Smooth muscle cell (in vitro differentiated cells): ENCODE measurements around the gene SWAP70. TPM values are rescaled to one million over a fixed set of nuclear protein-coding genes. Genes with fewer than 3 reads are reported as not detected.

Experiments used
- DNase-seq: peaks from one replicate; lab custom pipeline; 2025; ENCODE audit not compliant: unreplicated experiment; lab: John Stamatoyannopoulos, UW
- H2AFZ ChIP-seq: fragments of 200-600 bp; sonication (generic); 2 replicates; pipeline ENCODE4 v1.6.0; 2016; ENCODE audit warnings: antibody characterized with exemption, low read depth, mild to moderate bottlenecking
- H3F3A ChIP-seq: fragments of 200-600 bp; sonication (generic); 2 replicates; pipeline ENCODE4 v1.6.0; 2017; ENCODE audit warnings: antibody characterized with exemption, low read depth
- H3K27ac ChIP-seq: fragments of 200-600 bp; sonication (generic); 2 replicates; pipeline ENCODE4 v1.5.1; 2016; ENCODE audit warnings: low read depth, mild to moderate bottlenecking
- H3K27me3 ChIP-seq: fragments of 200-600 bp; sonication (generic); 2 replicates; pipeline ENCODE4 v1.6.1; 2016; ENCODE audit warnings: low read depth, mild to moderate bottlenecking
- H3K36me3 ChIP-seq: fragments of 200-600 bp; sonication (generic); 2 replicates; pipeline ENCODE4 v1.5.1; 2016; ENCODE audit warnings: low read depth
- H3K4me1 ChIP-seq: fragments of 200-600 bp; sonication (generic); 2 replicates; pipeline ENCODE4 v1.5.1; 2016; ENCODE audit warnings: low read depth
- H3K4me2 ChIP-seq: fragments of 200-600 bp; sonication (generic); 2 replicates; pipeline ENCODE4 v1.6.0; 2016; ENCODE audit warnings: mild to moderate bottlenecking
- H3K4me3 ChIP-seq: fragments of 200-600 bp; sonication (generic); 2 replicates; pipeline ENCODE4 v1.5.1; 2016; ENCODE audit warnings: mild to moderate bottlenecking
- H3K79me2 ChIP-seq: fragments of 200-600 bp; sonication (generic); 2 replicates; pipeline ENCODE4 v1.6.0; 2016; ENCODE audit warnings: low read depth, mild to moderate bottlenecking
- H3K9ac ChIP-seq: fragments of 200-600 bp; sonication (generic); 2 replicates; pipeline ENCODE4 v1.6.0; 2016; ENCODE audit warnings: low read depth
- H3K9me3 ChIP-seq: fragments of 200-600 bp; sonication (generic); replicated peaks from 2 replicates; pipeline ENCODE4 v1.5.1; 2016; ENCODE audit warnings: low read depth
- H4K20me1 ChIP-seq: fragments of 200-600 bp; sonication (generic); 2 replicates; pipeline ENCODE4 v1.6.0; 2016; ENCODE audit warnings: low read depth
- WGBS: methylation state at CpG from one replicate; pipeline ENCODE4 v1.1.7; 2016; ENCODE audit warnings: low lambda C conversion rate; 5-methylcytosine and 5-hydroxymethylcytosine counted together
- polyA plus RNA-seq: library from polyadenylated mRNA; unstranded; fragments of >200 nt; fragmentation: Nextera tagmentation; extraction: Ambion mirVana; gene quantifications from 2 replicates; pipeline ENCODE4 v1.2.1, GENCODE V29; 2016
- total RNA-seq: library from RNA; depleted of rRNA; stranded (reverse); fragments of >200 nt; gene quantifications from 2 replicates; pipeline ENCODE4 v1.2.3, GENCODE V29; 2014
- TF ChIP-seq, protein P1 (sequence below): fragments of 200-600 bp; sonication (generic); IDR thresholded peaks from 2 replicates; pipeline ENCODE4 v1.5.1; 2017; ENCODE audit warnings: borderline replicate concordance, mild to moderate bottlenecking, antibody characterized with exemption; ENCODE audit not compliant: insufficient read depth, poor library complexity, severe bottlenecking

The SWAP70 gene
- total and polyA plus RNA-seq, 2 experiments from 2014 or later: 15.4 to 17.8 TPM

GRCh38 chr11:9710223-9710622 lies 46.3 kb downstream of the SWAP70 start:
- WGBS: 90% methylated on average over 4 of the region's 4 CpGs
- DNase-seq: no peak
- TF ChIP-seq, protein P1, sequence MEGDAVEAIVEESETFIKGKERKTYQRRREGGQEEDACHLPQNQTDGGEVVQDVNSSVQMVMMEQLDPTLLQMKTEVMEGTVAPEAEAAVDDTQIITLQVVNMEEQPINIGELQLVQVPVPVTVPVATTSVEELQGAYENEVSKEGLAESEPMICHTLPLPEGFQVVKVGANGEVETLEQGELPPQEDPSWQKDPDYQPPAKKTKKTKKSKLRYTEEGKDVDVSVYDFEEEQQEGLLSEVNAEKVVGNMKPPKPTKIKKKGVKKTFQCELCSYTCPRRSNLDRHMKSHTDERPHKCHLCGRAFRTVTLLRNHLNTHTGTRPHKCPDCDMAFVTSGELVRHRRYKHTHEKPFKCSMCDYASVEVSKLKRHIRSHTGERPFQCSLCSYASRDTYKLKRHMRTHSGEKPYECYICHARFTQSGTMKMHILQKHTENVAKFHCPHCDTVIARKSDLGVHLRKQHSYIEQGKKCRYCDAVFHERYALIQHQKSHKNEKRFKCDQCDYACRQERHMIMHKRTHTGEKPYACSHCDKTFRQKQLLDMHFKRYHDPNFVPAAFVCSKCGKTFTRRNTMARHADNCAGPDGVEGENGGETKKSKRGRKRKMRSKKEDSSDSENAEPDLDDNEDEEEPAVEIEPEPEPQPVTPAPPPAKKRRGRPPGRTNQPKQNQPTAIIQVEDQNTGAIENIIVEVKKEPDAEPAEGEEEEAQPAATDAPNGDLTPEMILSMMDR: no peak
- Histone ChIP-seq H3K4me1 (no peaks in the 10 kb centered on the region), H3K9ac (no peak overlapping the region), H3K4me2 (no peak overlapping the region), H3K9me3 (no peaks in the 10 kb centered on the region), H3K27me3 (no peaks in the 10 kb centered on the region), H3K36me3 (no peaks in the 10 kb centered on the region), H3K79me2 (peaks cover 32% of the 10 kb centered on the region), H3F3A (no peaks in the 10 kb centered on the region), H3K4me3 (no peak overlapping the region), H4K20me1 (peaks cover 52% of the 10 kb centered on the region), H3K27ac (no peak overlapping the region), H2AFZ (no peak overlapping the region)

GRCh38 chr11:9710852-9711251 lies 47.0 kb downstream of the SWAP70 start:
- no peaks in the 10 kb centered on the region for H3K36me3 ChIP-seq
- TF ChIP-seq, protein P1: no peak
- no peaks in the 10 kb centered on the region for H3K27me3 ChIP-seq
- DNase-seq: no peak
- no peak overlapping the region for H3K4me3 ChIP-seq
- no peak overlapping the region for H3K4me2 ChIP-seq
- H4K20me1 ChIP-seq: peaks cover 52% of the 10 kb centered on the region
- H3K4me1 ChIP-seq: no peaks in the 10 kb centered on the region
- H3F3A ChIP-seq: no peaks in the 10 kb centered on the region
- peaks cover 32% of the 10 kb centered on the region for H3K79me2 ChIP-seq
- H3K27ac ChIP-seq: no peak overlapping the region
- no peak overlapping the region for H2AFZ ChIP-seq
- H3K9ac ChIP-seq: no peak overlapping the region
- WGBS: 94% methylated on average over 1 of the region's 1 CpG
- H3K9me3 ChIP-seq: no peaks in the 10 kb centered on the region

DNA sequence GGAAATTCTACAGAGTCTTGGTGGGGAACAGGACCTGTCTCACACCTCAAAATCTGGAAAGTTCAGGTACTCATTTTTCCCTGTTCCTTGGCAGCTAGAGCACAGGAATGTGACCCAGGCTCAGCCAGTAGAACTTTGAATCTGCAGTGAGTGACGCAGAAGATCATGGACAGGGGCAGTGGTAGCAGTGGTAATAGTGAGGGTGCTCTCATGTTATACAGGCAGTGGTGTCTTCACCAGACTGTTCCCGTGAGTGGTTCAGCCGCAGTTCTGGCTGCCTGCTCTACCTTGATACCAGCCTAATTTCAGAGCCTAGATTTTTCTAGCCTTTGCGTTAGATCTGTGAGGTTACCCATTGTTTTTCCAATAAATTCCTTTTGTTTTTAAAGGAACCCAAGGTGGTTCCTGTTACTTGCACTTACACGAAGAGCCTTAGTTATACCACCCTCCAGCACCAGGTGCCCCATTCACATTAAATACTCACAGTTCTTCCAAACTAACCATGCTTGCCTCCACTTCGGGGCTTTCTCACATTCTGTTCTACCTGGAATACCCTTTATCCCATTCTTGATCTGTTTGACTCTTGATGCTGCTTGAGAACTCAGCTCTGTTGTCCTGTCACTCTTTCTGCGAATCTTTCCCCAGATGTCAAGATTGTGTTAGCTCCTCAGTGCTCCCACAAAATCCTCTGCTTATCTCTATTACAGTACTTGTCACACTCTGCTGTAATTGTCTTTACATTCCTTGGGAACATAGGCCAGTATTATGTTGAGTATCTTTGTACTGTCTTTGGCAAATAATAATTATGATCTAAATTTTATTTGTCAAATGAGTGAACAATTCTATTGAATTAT lies 47.8 kb downstream of the SWAP70 start:
- H2AFZ ChIP-seq: no peak overlapping the region
- H3K27me3 ChIP-seq: no peaks in the 10 kb centered on the region
- no peak overlapping the region for H3K4me2 ChIP-seq
- no peaks in the 10 kb centered on the region for H3K9me3 ChIP-seq
- no peaks in the 10 kb centered on the region for H3K36me3 ChIP-seq
- H3K27ac ChIP-seq: no peak overlapping the region
- H4K20me1 ChIP-seq: peaks cover 52% of the 10 kb centered on the region
- no peak overlapping the region for H3K4me3 ChIP-seq
- no peak overlapping the region for H3K9ac ChIP-seq
- H3K4me1 ChIP-seq: no peaks in the 10 kb centered on the region
- H3K79me2 ChIP-seq: peaks cover 26% of the 10 kb centered on the region
- no peaks in the 10 kb centered on the region for H3F3A ChIP-seq
- TF ChIP-seq, protein P1: no peak
- WGBS: 82% methylated on average over 7 of the region's 7 CpGs
- DNase-seq: no peak
